ENCODE measurements around the gene TMEM138. TPM values are rescaled to one million over a fixed set of nuclear protein-coding genes. Genes with fewer than 3 reads are reported as not detected.
"Not testable (repeated sequence)": the region's sequence is repeated elsewhere in the genome, so short reads cannot be mapped to it uniquely, and the experiment has no call there.

The TMEM138 gene
- total RNA-seq, 2 donors from 2014 or later: 33.9 to 40.5 TPM

DNA sequence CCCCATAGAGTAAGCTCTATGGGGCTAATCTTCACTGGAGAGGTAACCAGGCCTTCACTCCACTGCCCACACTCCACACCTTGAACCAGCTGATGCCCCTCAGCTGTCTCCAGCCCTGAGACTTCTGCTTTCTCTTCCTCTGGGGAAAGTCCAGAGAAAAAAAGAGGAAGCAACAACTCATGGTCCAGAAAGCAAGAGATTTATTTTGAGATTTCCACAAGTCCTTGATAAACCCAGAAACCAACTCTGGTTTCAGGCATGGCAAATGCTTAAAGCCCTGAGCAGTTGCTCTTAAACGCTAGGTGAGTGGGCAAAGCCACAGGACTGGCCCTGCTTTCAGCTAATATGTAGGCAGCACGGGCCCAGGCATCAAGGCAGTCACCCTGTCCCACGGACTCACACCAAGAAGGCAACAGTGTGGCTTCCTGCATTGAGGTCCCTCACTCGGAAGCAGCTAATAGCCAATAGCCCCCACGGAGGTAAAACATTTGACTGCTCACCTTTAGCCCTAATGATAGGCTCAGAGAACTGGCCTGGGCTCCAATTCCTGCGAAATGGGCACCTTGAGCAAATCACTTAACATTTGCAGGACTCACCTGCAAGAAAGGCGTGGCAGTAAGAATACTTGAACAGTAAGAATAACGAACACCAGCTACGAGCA, 4.8 kb upstream of the TMEM138 start:
- ATAC-seq: no peak
- intact Hi-C loops (cut with DNase I, micrococcal nuclease): no loop called here
- no peak for DNase-seq

GRCh38 chr11:61357894-61358239, 4.3 kb upstream of the TMEM138 start:
- DNase-seq (no peak), ATAC-seq (no peak)
- intact Hi-C loops (cut with DNase I, micrococcal nuclease): no loop called here

- ATAC-seq (no peak), DNase-seq (no peak)
- intact Hi-C loops (cut with DNase I, micrococcal nuclease): no loop called here
Observed at GRCh38 chr11:61358566-61358965, 3.6 kb upstream of the TMEM138 start.

DNA sequence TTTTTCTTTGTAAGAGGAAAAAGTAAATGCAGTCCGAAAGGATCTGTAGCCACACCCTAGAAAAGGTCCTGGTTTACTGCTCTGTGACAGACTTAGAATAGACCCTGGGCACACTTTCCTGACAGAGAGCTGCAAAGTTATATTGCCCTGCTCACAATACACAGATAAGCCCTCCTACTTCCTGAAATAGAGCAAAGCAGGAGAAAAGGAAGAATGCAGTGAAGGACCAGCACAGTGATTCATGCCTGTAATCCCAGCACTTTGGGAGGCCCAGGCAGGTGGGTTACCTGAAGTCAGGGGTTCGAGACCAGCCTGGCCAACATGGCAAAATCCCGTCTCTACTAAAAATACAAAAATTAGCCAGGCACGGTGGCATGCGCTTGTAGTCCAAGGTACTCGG, 2.7 kb upstream of the TMEM138 start:
- DNase-seq (peak; percentile 49 to 56), ATAC-seq (peak; percentile 72)
- intact Hi-C loops (cut with DNase I, micrococcal nuclease): no loop called here

DNA sequence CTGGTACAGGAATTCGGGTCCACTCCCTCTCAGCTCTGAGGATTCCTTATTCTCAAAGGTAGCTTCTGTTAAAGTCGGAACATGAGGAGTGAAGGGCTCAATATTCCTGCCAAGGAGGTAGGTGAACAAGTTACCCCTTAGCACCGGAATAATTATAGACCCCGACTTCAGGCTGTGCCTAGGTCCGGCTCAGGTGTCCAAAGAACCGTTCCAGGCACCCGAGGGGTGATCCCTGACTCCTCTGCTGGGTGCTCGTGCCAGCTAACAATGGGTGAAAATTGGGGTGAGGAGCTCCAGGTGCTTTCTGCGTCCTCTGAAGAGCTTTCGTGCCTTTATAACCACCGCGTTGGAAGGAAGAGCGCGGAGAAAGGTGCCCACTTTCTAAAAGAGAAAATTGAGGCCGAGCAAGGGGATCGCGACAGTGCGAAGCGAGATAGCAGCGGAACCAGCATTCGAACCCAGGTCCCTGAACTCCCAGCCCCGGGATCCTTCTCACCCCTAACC, 885 bp upstream of the TMEM138 start:
- peak; percentile 4 for ATAC-seq
- intact Hi-C loops (cut with DNase I, micrococcal nuclease): no loop called here

GRCh38 chr11:61362542-61362875, 335 bp downstream of the TMEM138 start:
- intact Hi-C loops (cut with DNase I, micrococcal nuclease): no loop called here
- ATAC-seq (peak; percentile 2), DNase-seq (peak in 1 of 2 donors; percentile 46)

More for the DNA sequence above, 885 bp upstream of the TMEM138 start:
- no peak for DNase-seq

GRCh38 chr11:61364012-61364675, 2.0 kb downstream of the TMEM138 start:
- DNase-seq: no peak
- intact Hi-C loops (cut with DNase I, micrococcal nuclease): no loop called here
- no peak for ATAC-seq

GRCh38 chr11:61367406-61367805, 5.2 kb downstream of the TMEM138 start:
- no peak for ATAC-seq
- intact Hi-C loops (cut with DNase I, micrococcal nuclease): no loop called here
- no peak for DNase-seq

DNA sequence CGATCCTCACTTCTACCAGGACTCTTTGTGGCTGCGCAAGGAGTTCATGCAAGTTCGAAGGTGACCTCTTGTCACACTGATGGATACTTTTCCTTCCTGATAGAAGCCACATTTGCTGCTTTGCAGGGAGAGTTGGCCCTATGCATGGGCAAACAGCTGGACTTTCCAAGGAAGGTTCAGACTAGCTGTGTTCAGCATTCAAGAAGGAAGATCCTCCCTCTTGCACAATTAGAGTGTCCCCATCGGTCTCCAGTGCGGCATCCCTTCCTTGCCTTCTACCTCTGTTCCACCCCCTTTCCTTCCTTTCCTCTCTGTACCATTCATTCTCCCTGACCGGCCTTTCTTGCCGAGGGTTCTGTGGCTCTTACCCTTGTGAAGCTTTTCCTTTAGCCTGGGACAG, 6.5 kb downstream of the TMEM138 start:
- ATAC-seq: no peak
- no peak for DNase-seq
- intact Hi-C loops (cut with DNase I, micrococcal nuclease): no loop called here

- peak; percentile 38 for ATAC-seq
- intact Hi-C loops (cut with DNase I, micrococcal nuclease): no loop called here
- DNase-seq: no peak
Observed at GRCh38 chr11:61369372-61370348, 7.5 kb downstream of the TMEM138 start.

GRCh38 chr11:61370349-61371005, 8.3 kb downstream of the TMEM138 start:
- no peak for ATAC-seq
- intact Hi-C loops (cut with DNase I, micrococcal nuclease): no loop called here
- DNase-seq: no peak

GRCh38 chr11:61372659-61373420, 10.7 kb downstream of the TMEM138 start:
- DNase-seq: no peak
- intact Hi-C loops (cut with DNase I, micrococcal nuclease): no loop called here

GRCh38 chr11:61375761-61376108, 13.6 kb downstream of the TMEM138 start:
- ATAC-seq (peak; percentile 52), DNase-seq (no peak)
- intact Hi-C loops (cut with DNase I, micrococcal nuclease): no loop called here

More at GRCh38 chr11:61372659-61373420, 10.7 kb downstream of the TMEM138 start:
- ATAC-seq: no peak

- ATAC-seq: no peak
- intact Hi-C loops (cut with DNase I, micrococcal nuclease): no loop called here
- DNase-seq: no peak
Observed at GRCh38 chr11:61377461-61378160, 15.4 kb downstream of the TMEM138 start.

GRCh38 chr11:61378713-61379313, 16.6 kb downstream of the TMEM138 start:
- DNase-seq: no peak
- no peak for ATAC-seq
- intact Hi-C loops (cut with DNase I, micrococcal nuclease): no loop called here

GRCh38 chr11:61380884-61381283, 18.7 kb downstream of the TMEM138 start:
- peak; percentile 84 for ATAC-seq
- intact Hi-C loops (cut with DNase I, micrococcal nuclease): loop anchor here (10.0 kb wide), 2 partner anchors 46 to 126 kb away; partner anchors contain the start of genes DDB1 (in 1 of the 2) and TKFC (in 1 of the 2)
- no peak for DNase-seq

DNA sequence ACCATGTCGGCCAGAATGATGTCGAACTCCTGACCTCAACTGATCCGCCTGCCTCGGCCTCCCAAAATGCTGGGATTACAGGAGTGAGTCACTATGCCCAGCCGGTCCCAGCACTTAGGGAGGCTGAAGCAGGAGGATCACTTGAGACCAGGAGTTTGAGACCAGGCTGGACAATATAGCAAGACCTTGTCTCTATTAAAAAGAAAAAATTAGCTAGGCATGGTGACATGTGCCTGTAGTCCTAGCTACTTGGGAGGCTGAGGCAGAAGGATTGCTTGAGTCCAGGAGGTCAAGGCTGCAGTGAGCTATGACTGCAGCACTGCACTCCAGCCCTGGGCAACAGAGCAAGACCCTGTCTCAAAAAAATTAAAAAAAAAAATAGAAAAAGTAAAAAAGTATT, 21.7 kb downstream of the TMEM138 start:
- not testable (repeated sequence) for ATAC-seq, DNase-seq
- intact Hi-C loops (cut with DNase I, micrococcal nuclease): loop anchor here (10.0 kb wide), 2 partner anchors 49 to 129 kb away; partner anchors contain the start of genes DDB1 (in 1 of the 2) and TKFC (in 1 of the 2)
